GM19043 (cell line): ENCODE measurements around the gene LDB2.

ENCODE experiments used
- ATAC-seq: cut with Tn5 transposase; IDR thresholded peaks from one replicate; pipeline ENCODE4 v1.9.1; 2021; ENCODE audit warnings: low read depth; ENCODE audit not compliant: unreplicated experiment

Gene LDB2

DNA sequence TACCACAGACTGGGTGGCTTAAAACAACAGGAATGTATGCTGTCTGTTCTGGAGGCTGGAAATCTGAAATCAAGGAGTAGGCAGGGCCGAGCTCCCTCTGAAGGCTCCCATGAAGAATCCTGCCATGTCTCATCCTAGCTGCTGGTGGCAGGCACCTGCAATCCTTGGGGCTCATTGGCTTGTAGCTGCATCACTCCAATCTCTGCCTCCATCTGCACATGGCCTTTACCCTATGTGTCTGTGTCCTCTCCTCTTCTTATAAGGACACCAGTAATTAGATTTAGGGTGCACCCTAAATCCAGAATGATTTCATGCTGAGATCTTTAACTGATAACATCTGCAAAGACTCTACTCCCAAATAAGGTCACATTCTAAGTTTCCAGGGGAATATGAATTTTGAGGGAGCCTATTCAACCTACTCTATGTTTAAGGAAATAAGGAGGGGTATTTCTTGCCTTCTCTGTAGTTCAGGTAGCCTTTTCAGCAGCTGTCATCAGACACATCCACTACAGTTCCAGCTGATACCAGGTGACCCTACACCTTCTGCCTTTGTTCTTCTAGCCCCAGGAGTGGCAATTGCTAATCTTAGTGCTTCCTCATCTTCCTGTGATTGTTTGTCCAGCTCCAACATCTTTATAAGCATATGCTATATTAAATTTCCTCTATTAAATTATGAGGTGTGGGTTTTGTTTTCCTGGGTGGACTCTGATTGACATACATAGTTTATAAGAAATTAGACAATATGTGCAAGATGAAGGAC is 377.1 kb downstream of the LDB2 start:
- ATAC-seq: no peak

DNA sequence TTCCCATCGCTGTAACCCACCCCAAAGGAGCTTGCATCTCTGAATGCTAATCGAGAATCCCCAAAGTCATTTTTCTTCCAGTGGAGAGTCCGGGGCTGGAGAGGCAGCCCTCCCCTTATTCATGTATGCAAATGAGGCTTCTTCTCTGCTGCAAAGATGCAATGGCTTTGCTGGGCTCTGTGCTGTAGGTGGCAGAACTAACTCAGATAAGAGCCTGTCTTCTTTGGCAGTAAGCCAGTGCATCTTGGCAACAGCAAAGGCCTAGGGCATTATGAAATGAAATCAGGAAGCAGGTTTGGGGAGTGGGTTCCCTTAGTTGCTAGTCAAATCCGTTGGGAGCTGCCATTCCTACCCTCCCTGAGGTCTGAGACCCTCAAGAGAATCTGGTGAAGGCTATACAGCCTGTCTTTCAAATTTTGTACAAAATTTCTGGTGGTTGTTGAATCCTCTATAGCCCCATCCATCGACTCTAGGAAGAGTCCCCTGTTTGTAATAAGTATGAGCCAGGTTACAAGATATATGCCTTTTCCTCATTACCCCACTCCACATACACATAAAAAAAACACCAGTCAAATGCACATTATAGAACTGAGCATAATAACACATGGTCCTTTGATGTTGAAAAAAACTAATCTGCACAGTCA is 381.5 kb downstream of the LDB2 start:
- ATAC-seq: no peak

DNA sequence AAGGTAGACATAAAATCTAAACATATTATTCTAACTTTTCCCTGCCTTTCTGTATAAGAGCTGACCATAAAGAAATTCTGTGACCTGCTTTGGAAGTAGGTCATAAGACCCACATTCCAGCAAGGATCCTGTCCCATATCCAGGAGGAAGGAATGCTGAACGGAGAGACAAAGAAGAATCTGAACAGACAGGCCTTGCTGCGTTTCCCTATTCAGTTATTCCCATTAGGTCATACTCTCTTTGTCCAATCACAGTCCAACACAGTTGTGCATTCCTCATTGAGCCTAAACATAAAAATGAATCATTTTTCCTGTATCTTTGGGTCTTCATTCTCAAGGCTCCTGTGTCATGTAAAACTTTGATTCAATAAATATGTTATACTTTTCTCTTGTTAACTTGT is 384.6 kb downstream of the LDB2 start:
- ATAC-seq: no peak

DNA sequence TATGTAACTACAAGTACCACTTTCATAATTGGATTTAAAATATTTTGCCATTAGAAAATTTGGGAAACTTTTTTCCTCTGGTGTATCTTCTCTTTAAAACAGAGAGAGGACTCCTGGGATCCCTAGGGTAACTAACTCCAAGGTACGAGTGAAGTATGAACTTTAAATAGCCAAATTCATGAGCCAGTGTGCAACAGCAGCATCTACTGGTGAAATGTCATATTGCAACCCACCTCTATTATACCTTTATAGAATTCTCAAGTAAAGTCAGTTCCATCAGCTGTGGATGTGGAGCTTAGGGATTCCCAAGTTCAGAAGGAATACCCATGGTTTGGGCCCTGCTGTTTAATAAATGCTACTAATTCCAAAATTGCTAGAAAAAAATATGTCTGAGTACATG is 389.5 kb downstream of the LDB2 start:
- ATAC-seq: no peak

DNA sequence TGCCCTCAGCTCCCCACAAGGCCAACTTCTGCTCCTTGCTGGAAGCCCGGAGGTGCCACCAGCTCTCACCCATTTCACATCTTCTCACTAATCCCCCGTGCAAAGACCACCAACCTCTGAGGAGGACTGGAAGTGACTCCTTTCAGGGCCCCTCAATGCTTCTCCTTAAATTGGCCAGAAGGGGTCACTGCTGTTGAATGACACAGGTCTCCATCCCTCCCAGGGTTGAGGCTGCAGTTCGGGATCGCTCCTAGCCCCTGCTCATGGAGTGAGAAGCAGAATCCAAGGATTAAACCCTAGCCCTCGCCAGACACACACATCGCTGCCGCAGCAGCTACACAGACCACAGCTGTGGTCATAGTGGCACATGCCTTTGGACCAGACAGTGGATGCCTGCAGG is 392.7 kb downstream of the LDB2 start:
- no peak for ATAC-seq

DNA sequence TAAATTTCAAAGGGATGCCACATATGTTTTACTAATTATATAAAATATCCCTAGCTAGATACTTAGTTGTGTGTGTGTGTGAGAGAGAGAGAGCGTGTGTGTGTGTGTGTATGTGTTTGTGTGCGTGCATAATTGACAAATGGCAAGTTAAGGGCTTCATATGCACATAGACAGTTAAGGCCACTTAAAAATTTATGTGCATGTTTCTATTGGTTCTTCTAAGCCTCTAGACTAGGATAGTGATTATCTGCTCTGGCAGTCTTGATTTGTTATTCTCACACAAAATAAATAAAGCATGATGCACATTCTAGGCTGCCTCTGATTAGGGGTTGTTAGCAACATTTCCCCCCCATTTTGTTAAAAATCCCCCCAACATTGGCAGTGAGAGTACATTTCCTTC is 393.2 kb downstream of the LDB2 start:
- ATAC-seq: no peak

DNA sequence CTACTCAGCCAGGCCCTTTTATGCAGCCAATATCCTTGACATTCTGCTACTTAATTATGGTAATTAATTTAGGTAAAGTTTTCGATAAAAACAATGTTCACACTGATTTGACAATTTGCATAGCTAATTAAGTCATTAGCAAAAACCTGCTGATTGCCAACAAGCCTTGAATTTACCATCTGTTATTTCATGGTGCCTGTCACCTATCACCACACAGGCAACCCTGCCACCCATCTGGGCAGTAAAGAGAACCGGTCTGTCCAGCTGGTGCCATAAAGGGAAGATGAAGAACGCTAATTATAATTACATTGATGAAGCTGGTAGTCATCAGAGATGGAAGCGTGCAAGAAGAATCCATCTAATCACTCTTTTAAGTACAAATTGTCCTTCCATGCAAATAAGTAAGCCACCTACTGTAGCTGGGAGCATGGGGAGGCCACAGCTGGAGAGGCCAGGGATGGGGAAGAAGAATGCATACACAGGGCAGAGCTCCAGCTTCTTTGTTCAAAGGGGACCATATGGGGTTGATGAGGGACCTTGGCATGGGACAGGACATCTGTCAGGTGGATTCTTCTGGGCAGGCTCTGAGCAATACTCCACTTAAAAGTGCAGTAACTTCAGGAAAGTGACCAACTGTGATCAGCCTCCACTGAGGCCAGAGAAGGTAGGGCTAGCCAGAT is 394.9 kb downstream of the LDB2 start:
- ATAC-seq: no peak

DNA sequence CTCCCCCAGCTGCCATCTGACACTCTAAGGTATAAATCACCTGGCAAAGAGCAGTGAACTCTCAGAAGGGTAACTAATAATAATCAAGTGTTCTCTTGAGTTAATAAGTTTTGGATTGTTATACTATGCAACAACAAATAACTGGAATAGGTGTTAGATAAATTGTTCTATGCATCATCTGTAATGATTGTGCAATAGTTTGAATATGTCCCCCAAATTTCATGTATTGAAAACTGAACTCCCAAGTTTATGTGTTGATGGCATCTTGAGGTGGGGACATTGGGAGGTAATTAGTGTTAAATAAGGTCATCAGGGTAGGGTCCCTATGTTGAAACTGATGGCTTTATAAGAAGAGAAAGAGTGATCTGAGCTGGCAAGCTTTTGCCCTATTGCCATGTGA is 399.5 kb downstream of the LDB2 start:
- no peak for ATAC-seq

DNA sequence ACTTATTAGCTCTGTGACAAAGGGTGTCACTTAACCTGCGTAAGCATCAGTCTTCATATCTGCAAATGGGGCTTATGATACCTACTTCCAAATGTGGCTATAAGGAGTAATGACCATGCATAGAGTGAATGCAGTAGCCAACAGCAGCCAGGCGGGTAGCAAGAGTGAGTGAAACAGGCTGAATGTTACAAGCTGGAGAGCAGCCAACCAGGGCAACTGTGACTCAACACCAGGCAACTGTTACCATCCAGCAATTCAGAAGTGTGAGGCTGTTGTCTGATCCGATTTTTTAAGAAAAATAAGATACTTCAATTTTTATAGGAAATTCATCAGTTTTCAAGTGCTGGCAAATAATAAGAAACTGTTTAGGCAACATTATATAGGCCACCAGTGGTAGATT is 401.9 kb downstream of the LDB2 start:
- ATAC-seq: no peak

DNA sequence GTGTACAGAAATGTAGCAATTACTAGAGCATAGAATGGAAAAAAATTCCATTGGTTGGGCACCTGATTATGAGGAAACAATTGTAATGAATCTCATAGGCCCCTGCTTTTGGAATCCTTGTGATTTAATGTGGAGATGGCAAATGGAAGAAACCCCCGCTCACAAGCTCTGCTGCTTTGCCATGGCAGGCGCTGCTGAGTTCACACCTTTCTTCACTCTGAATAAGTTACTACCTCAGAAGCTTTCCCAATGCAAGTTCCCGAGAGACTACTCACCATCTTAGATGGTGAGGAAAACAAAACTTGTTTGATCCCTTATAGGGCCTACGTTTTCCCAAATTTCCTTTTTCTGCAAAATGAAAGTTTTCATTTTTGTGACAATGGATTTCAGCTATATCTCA is 405.6 kb downstream of the LDB2 start:
- ATAC-seq: no peak

DNA sequence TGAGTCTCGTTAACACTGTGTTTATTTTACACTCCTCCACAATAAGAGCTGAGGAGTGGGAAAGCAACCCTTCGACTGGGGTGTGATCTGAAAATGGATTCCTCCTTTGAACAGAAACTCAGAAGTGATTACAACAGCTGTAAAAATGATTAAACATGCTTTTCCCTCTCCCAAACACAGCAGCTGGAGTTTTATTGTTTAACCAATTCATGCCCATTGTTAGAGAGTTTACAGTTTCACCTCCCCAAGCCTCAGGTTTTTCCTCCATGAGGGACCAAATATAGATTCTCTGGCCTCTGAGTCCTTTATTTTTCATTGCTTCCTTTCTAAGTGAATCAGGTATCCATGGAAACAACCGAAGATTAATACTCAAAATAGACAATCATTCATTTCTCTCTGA is 409.2 kb downstream of the LDB2 start:
- no peak for ATAC-seq

DNA sequence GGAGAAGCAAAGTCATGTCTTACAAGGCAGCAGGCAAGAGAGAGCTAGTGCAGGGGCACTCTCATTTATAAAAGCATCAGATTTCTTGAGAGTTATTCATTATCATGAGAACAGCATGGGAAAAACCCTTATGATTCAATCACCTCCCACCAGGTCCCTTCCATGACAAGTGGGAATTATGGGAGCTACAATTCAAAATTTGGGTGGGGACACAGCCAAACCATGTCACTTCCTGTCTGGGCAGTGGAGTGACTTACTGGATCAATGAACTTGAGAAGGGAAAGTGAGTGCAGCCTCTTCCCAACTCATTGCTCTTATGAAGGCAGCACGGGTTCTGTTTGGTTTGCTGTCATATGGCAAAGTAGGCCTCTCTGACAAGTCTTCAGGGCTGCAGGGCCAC is 410.4 kb downstream of the LDB2 start:
- ATAC-seq: no peak

DNA sequence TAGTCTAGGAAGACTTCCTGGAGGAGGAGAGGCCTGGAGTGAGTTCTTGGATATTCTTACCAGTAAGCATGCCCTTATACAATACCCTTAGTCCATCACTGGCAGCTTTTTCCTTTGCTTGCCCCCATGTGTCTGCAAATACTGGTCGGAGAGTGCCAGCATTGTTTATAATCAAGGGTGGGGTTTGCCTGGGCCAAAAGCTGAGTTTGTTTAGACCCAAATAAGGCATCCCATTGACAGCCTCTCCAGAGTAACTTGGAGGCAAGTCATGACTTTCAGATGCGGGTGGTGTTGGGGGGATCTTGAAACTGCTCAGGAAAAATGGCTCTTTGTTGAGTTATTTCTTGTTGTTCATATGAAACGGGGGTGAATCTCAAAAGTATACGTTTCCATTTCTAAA is 413.7 kb downstream of the LDB2 start:
- ATAC-seq: no peak

DNA sequence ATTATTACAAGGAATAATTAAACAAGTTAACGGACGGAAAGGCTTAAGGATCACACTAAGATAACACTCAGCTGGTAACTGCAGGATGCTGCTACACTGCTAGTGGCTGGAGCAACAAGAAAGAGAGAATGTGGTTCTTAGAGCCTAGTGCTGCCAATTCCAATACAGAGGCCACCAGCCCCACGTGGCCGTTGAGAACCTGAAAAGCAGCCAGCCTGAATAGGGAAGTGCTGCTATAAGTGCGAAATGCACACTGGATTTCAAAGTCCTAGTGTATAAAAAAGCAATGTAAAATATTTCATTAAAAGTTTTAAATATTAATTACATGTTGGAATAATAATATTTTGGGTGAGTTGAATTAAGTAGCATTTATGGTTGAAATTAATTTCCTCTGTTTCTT is 414.9 kb downstream of the LDB2 start:
- ATAC-seq: no peak

DNA sequence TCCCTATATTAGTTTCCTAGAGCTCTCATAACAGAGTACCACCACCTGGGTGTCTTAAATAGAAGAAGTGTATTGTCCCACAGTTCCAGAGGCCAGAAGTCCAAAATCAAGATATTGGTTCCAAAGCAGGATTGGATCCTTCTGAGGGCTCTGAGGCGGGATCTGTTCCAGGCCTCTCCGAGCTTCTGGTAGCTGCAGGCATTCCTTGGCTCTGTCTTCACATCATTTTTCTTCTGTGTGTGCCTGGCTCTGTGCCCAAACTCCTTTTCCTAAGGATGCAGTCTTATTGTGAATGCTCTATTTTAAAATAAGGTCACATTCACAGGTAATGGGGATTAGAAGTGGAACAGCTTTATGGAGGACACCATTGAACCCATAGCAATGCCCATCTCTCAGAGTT is 418.4 kb downstream of the LDB2 start:
- no peak for ATAC-seq

DNA sequence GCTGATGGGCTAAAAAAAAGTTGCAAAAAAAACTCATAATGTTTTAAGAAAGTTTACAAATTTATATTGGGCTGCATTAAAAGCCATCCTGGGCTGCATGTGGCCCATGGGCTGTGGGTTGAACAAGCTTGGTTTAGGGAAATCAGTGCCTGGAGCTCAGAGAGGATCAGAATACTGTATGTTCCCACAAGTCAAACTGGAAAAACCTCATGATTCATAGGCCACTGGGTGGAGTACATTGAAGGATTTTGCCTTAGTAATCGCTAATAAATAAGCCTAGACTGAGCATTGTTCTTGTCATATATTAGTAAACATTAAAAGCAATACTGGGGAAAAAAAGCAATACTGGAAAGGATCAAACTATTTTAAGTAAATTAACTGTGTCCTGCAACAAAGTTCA is 425.9 kb downstream of the LDB2 start:
- ATAC-seq: no peak

DNA sequence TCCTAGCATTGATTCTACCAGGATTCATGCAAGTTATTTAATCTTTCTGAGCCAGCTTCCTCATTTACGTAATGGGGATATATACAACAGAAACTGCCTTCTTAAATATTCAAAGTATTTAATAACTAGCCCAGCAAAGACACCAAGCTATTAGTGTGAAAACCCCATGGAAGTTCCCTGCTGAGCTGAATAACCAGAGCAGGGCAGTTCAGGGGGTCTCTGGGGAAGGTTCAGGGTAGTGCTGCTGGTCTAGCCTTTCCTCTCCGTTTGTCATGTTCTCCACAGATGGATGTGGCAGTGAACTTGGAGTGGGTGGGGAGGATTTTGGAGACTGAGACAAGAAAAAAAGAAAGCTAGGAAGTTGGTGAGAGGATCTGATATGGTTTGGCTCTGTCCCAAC is 431.4 kb downstream of the LDB2 start:
- no peak for ATAC-seq

DNA sequence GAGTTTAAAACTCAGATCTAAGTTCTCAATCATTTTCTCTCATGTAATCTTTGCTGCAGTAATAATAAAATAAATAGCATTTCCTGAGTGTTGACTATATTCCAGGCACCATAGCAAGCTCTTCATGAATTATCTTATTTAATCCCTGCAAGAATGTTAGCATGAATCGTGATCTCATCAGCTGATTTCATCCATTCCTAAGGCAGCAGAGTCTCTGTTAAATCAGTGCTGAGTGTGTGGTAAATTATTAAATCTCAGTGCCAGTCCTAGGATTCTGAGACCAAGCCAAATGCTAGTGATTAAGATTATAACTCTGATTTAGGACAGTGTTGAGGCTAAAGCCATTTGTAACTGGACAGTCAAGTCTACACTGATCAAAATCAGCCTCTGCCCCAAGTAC is 431.9 kb downstream of the LDB2 start:
- ATAC-seq: no peak

DNA sequence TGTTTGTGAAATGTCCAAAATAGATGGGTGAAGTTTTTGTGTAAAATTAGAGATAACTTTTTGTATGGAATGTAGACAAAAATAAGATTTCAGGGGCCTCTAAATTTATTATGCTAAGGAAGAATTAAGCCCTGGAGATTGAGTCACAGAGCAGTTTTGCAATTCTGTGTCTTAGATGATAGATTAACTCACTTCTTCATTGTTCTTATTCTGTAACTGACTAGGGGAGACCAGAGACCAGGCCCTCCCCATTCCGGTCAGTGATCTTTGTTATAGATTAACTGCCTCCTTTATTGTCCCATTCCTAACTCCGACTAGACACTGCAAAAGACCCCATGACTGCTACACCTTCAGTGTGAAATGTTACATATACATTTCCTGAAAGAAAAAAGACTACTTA is 433.8 kb downstream of the LDB2 start:
- ATAC-seq: no peak

DNA sequence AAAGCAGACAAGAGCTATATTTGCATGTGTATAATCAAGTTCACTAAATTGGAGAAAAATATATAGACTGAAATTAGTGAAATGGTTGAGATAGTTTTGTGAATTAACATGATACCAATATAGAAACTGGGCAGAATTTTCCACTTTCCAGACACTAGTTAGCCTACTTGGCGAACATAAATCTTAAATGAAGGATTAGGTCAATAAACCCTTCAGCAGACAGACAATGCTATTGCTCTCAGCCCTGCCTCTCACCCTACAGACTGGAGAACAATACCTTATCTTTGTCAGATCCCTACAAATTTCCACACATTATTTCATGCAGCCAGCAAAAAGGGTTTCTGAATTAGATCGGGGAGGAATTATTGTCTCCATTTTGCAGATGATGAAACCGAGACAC is 435.8 kb downstream of the LDB2 start:
- no peak for ATAC-seq

DNA sequence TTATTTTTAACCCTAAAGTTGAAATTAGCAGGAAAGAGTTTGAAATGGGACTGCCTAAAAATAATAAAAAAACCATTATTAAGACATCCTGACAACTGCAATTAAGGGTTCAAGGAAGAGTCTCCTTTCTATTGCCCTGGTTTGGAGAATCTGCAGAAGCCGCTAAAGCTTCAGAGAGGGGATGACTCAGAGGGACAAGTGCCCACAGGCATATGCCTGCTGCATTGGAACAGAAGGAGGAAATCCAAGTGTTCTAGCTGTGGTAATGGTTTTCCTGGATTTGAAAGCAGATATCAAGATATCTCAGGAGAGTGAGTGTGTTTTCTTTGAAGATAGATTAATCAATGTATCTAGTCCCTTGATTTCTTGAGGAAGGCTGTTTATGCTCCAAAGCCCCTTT is 437.1 kb downstream of the LDB2 start:
- no peak for ATAC-seq

DNA sequence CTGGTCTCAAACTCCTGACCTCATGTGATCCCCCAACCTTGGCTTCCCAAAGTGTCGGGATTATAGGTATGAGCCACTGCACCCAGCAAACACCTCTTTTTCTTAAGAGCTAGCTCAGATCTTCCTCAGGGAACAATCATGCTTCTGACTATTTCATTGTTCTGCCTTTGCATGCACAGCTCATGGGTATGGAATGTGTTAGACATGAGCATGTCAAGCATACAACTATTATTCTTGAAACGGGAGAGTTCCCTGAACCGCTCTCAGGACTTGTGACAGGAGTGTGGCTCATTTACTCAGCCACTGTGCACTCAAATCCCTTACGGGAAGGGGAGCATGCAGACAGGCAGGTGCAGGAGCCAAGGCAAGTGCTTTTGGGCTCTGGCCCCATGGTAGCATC is 440.5 kb downstream of the LDB2 start:
- ATAC-seq: no peak
